ENCODE data around the gene TXNL4B. TPM values are rescaled to one million over a fixed set of nuclear protein-coding genes. Genes with fewer than 3 reads are reported as not detected.
"Not testable (repeated sequence)": the region's sequence is repeated elsewhere in the genome, so short reads cannot be mapped to it uniquely, and the experiment has no call there.

TXNL4B gene
- total RNA-seq, 1 donor from 2014 or later = 12.8 TPM

GRCh38 chr16:72055911-72056310, 37.5 kb downstream of the TXNL4B start:
- H3K36me3 Mint-ChIP-seq (ENCODE audit: low read depth, unreplicated experiment) = no peaks in the 10 kb centered on the region
- no peaks in the 10 kb centered on the region for H3K9me3 ChIP-seq (ENCODE audit: insufficient read depth, low read depth, low read length)
- TF ChIP-seq EZH2 (IDR thresholded peaks at IDR 0.05; ENCODE audit: insufficient read depth, low read length) (no peak), CTCF (IDR thresholded peaks at IDR 0.05; ENCODE audit: insufficient read depth, low read depth, low read length) (no peak)
- H3K4me3 Mint-ChIP-seq (ENCODE audit: unreplicated experiment) = no peak overlapping the region
- H3K27ac Mint-ChIP-seq (ENCODE audit: unreplicated experiment) = no peak overlapping the region
- H2AFZ ChIP-seq (ENCODE audit: low read depth, low read length) = no peak overlapping the region
- H3K27ac ChIP-seq (ENCODE audit: low read depth, low read length) = no peak overlapping the region
- no peak for FAIRE-seq
- H3K4me3 ChIP-seq (ENCODE audit: insufficient read depth, low read depth, low read length) = no peak overlapping the region
- peaks cover 19% of the 10 kb centered on the region for H3K27me3 Mint-ChIP-seq (ENCODE audit: low read depth, unreplicated experiment)
- no peaks in the 10 kb centered on the region for H3K4me1 ChIP-seq (ENCODE audit: insufficient read depth, low read length)
- H3K36me3 ChIP-seq (ENCODE audit: insufficient read depth, low read length) = no peaks in the 10 kb centered on the region
- no peak overlapping the region for H3K9ac ChIP-seq (ENCODE audit: low read length)
- H3K79me2 ChIP-seq (ENCODE audit: insufficient read depth, low read length) = no peaks in the 10 kb centered on the region
- H3K4me1 Mint-ChIP-seq (ENCODE audit: low read depth, unreplicated experiment) = peaks cover 2% of the 10 kb centered on the region
- no peaks in the 10 kb centered on the region for H3K9me3 Mint-ChIP-seq (ENCODE audit: unreplicated experiment)
- no peak overlapping the region for H3K4me2 ChIP-seq (ENCODE audit: low read length)
- H4K20me1 ChIP-seq (ENCODE audit: insufficient read depth, low read length) = no peaks in the 10 kb centered on the region
- no peaks in the 10 kb centered on the region for H3K27me3 ChIP-seq (ENCODE audit: insufficient read depth, low read length)
- no peak for DNase-seq (ENCODE audit: low read depth)

GRCh38 chr16:72054254-72054847, 39.1 kb downstream of the TXNL4B start, which contains the start of gene HP:
Gene HP, plus strand, starts transcription at chr16:72054505. Its CDS starts 148 bp downstream, at chr16:72054653.
- not testable (repeated sequence) for H3K79me2 ChIP-seq (ENCODE audit: insufficient read depth, low read length); H3K27me3 ChIP-seq (ENCODE audit: insufficient read depth, low read length); H3K27ac ChIP-seq (ENCODE audit: low read depth, low read length); H3K36me3 ChIP-seq (ENCODE audit: insufficient read depth, low read length); H2AFZ ChIP-seq (ENCODE audit: low read depth, low read length); H3K4me2 ChIP-seq (ENCODE audit: low read length); H4K20me1 ChIP-seq (ENCODE audit: insufficient read depth, low read length); H3K36me3 Mint-ChIP-seq (ENCODE audit: low read depth, unreplicated experiment); DNase-seq (ENCODE audit: low read depth); H3K4me1 Mint-ChIP-seq (ENCODE audit: low read depth, unreplicated experiment); H3K4me3 ChIP-seq (ENCODE audit: insufficient read depth, low read depth, low read length); H3K9me3 ChIP-seq (ENCODE audit: insufficient read depth, low read depth, low read length); H3K4me3 Mint-ChIP-seq (ENCODE audit: unreplicated experiment); FAIRE-seq; H3K27ac Mint-ChIP-seq (ENCODE audit: unreplicated experiment); H3K9ac ChIP-seq (ENCODE audit: low read length); H3K4me1 ChIP-seq (ENCODE audit: insufficient read depth, low read length)
- H3K9me3 Mint-ChIP-seq (ENCODE audit: unreplicated experiment) = peaks cover 11% of the 10 kb centered on the region
- H3K27me3 Mint-ChIP-seq (ENCODE audit: low read depth, unreplicated experiment) = peaks cover 16% of the 10 kb centered on the region

- Histone ChIP-seq H3K27ac (ENCODE audit: low read depth, low read length) (no peak overlapping the region), H3K9me3 (ENCODE audit: insufficient read depth, low read depth, low read length) (no peaks in the 10 kb centered on the region), H3K4me3 (ENCODE audit: insufficient read depth, low read depth, low read length) (no peak overlapping the region), H4K20me1 (ENCODE audit: insufficient read depth, low read length) (no peaks in the 10 kb centered on the region), H3K4me2 (ENCODE audit: low read length) (no peak overlapping the region), H3K27me3 (ENCODE audit: insufficient read depth, low read length) (no peaks in the 10 kb centered on the region), H3K79me2 (ENCODE audit: insufficient read depth, low read length) (no peaks in the 10 kb centered on the region), H3K4me1 (ENCODE audit: insufficient read depth, low read length) (no peaks in the 10 kb centered on the region), H3K9ac (ENCODE audit: low read length) (no peak overlapping the region), H3K36me3 (ENCODE audit: insufficient read depth, low read length) (no peaks in the 10 kb centered on the region), H2AFZ (ENCODE audit: low read depth, low read length) (no peak overlapping the region)
- DNase-seq (ENCODE audit: low read depth) (no peak), FAIRE-seq (no peak)
- TF ChIP-seq EZH2 (IDR thresholded peaks at IDR 0.05; ENCODE audit: insufficient read depth, low read length) (no peak), CTCF (IDR thresholded peaks at IDR 0.05; ENCODE audit: insufficient read depth, low read depth, low read length) (no peak)
- Mint-ChIP-seq H3K36me3 (ENCODE audit: low read depth, unreplicated experiment) (peaks cover 8% of the 10 kb centered on the region), H3K4me1 (ENCODE audit: low read depth, unreplicated experiment) (no peaks in the 10 kb centered on the region), H3K27ac (ENCODE audit: unreplicated experiment) (no peak overlapping the region), H3K9me3 (ENCODE audit: unreplicated experiment) (peaks cover 12% of the 10 kb centered on the region), H3K4me3 (ENCODE audit: unreplicated experiment) (no peak overlapping the region), H3K27me3 (ENCODE audit: low read depth, unreplicated experiment) (peaks cover 16% of the 10 kb centered on the region)
These were observed 41.6 kb downstream of the TXNL4B start for GRCh38 chr16:72051818-72052217.
